CD14-positive monocyte (primary cell): Measurements from ENCODE around the gene ZMAT3. TPM values are rescaled to one million over a fixed set of nuclear protein-coding genes. Genes with fewer than 3 reads are reported as not detected.

Experiments used
- DNase-seq, 3 donors: peaks; one replicate each; pipeline ENCODE4 v3.0.0-alpha.2; 2011 to 2022
- H2AFZ ChIP-seq: 2 replicates; pipeline ENCODE4 v1.6.0; 2012; ENCODE audit warnings: mild to moderate bottlenecking, low read depth, low read length, inconsistent platforms; ENCODE audit not compliant: insufficient read depth, poor library complexity, severe bottlenecking
- H3K27ac ChIP-seq, 2 donors: 1 replicate in 1 of 2; 2 replicates in 1 of 2; pipeline ENCODE4 v1.5.1; 2012 to 2013; ENCODE audit warnings: low read length in 2 of 2, control low read depth in 1 of 2, inconsistent platforms in 1 of 2, low read depth in 1 of 2, mild to moderate bottlenecking in 1 of 2
- H3K27me3 ChIP-seq, 2 donors: one replicate each; pipeline versions ENCODE4 v1.6.0 to v1.6.1; 2011 to 2013; ENCODE audit warnings: low read length in 2 of 2; ENCODE audit not compliant: control insufficient read depth in 2 of 2, insufficient read depth in 2 of 2
- H3K36me3 ChIP-seq, 2 donors: replicated peaks in 1 of 2; 1 replicate in 1 of 2; 2 replicates in 1 of 2; pipeline versions ENCODE4 v1.5.1 to v1.6.1; 2012 to 2013; ENCODE audit warnings: low read length in 2 of 2, control low read depth in 1 of 2, inconsistent platforms in 1 of 2, mild to moderate bottlenecking in 1 of 2; ENCODE audit not compliant: insufficient read depth in 2 of 2, control insufficient read depth in 1 of 2
- H3K4me1 ChIP-seq, 2 donors: 1 replicate in 1 of 2; 2 replicates in 1 of 2; pipeline versions ENCODE4 v1.5.1 to v1.6.1; 2012 to 2013; ENCODE audit warnings: low read length in 2 of 2, control low read depth in 1 of 2, inconsistent platforms in 1 of 2, mild to moderate bottlenecking in 1 of 2, moderate library complexity in 1 of 2; ENCODE audit not compliant: insufficient read depth in 2 of 2, control insufficient read depth in 1 of 2
- H3K4me2 ChIP-seq: replicated peaks from 2 replicates; pipeline ENCODE3; 2012; ENCODE audit warnings: low read length, moderate library complexity, mild to moderate bottlenecking; ENCODE audit not compliant: poor library complexity, severe bottlenecking; ENCODE audit errors: extremely low read depth
- H3K4me3 ChIP-seq, 3 experiments: fragments of 200-600 bp in 1 of 3; sonication (generic) in 1 of 3; replicated peaks in 1 of 3; 1 replicate in 2 of 3; 2 replicates in 1 of 3; pipeline ENCODE4 v1.5.1; 2011 to 2013; ENCODE audit warnings: low read length in 3 of 3, mild to moderate bottlenecking in 3 of 3, control low read depth in 2 of 3, low read depth in 2 of 3, inconsistent platforms in 1 of 3, moderate library complexity in 1 of 3
- H3K79me2 ChIP-seq: 2 replicates; pipeline ENCODE4 v1.6.0; 2012; ENCODE audit warnings: mild to moderate bottlenecking, control low read depth, inconsistent platforms, low read length, moderate library complexity; ENCODE audit not compliant: insufficient read depth
- H3K9ac ChIP-seq: 2 replicates; pipeline ENCODE4 v1.6.0; 2017; ENCODE audit warnings: low read length, mild to moderate bottlenecking; ENCODE audit not compliant: insufficient read depth, poor library complexity, severe bottlenecking
- H3K9me3 ChIP-seq, 2 donors: replicated peaks in 1 of 2; 1 replicate in 1 of 2; 2 replicates in 1 of 2; pipeline versions ENCODE4 v1.5.1 to v1.6.1; 2012 to 2013; ENCODE audit warnings: low read length in 2 of 2, control low read depth in 1 of 2; ENCODE audit not compliant: control insufficient read depth in 1 of 2, insufficient read depth in 1 of 2
- H4K20me1 ChIP-seq: 2 replicates; pipeline ENCODE4 v1.6.0; 2012; ENCODE audit warnings: mild to moderate bottlenecking, low read length, control low read depth, moderate library complexity; ENCODE audit not compliant: insufficient read depth
- H3K27ac Mint-ChIP-seq, 7 donors: one replicate each; pipeline ENCODE4 v1.8.0; 2020; ENCODE audit warnings: mild to moderate bottlenecking in 7 of 7, mixed read lengths in 7 of 7, moderate library complexity in 6 of 7, inconsistent platforms in 2 of 7
- H3K27me3 Mint-ChIP-seq, 3 donors: one replicate each; pipeline ENCODE4 v1.8.0; 2021 to 2022; ENCODE audit warnings: low read depth in 3 of 3, mild to moderate bottlenecking in 3 of 3, mixed read lengths in 3 of 3, moderate library complexity in 3 of 3, inconsistent platforms in 1 of 3
- H3K36me3 Mint-ChIP-seq, 2 donors: one replicate each; pipeline ENCODE4 v1.8.0; 2020; ENCODE audit warnings: mixed read lengths in 2 of 2, inconsistent platforms in 1 of 2, mild to moderate bottlenecking in 1 of 2
- H3K4me1 Mint-ChIP-seq: one replicate; pipeline ENCODE4 v1.8.0; 2020; ENCODE audit warnings: mild to moderate bottlenecking, mixed read lengths
- H3K4me3 Mint-ChIP-seq, 2 donors: one replicate each; pipeline ENCODE4 v1.8.0; 2020; ENCODE audit warnings: mild to moderate bottlenecking in 2 of 2, mixed read lengths in 2 of 2, moderate library complexity in 1 of 2
- H3K9me3 Mint-ChIP-seq, 7 donors: one replicate each; pipeline ENCODE4 v1.8.0; 2020 to 2022; ENCODE audit warnings: mixed read lengths in 7 of 7, mild to moderate bottlenecking in 6 of 7, moderate library complexity in 6 of 7, inconsistent platforms in 2 of 7
- WGBS: methylation state at CpG from one replicate; pipeline ENCODE4 v1.1.5; 2013; ENCODE audit warnings: missing lambda C conversion rate; ENCODE audit not compliant: insufficient coverage; 5-methylcytosine and 5-hydroxymethylcytosine counted together
- intact Hi-C, 2 donors: fragments of 100-400 bp; cut with micrococcal nuclease; formaldehyde crosslinking; loops; one replicate each; pipeline versions ENCODE4 v1.15.0 to v1.15.1; 2023
- polyA plus RNA-seq, 3 donors: library from polyadenylated mRNA; depleted of rRNA in 1 of 3; unstranded in 2 of 3; stranded (reverse) in 1 of 3; fragments of 300-500 nt in 2 of 3; fragments of >200 nt in 1 of 3; fragmentation: Illumina TruSeq in 2 of 3; gene quantifications; 1 replicate in 2 of 3; 2 replicates in 1 of 3; pipeline ENCODE4 v1.2.3, GENCODE V29; 2012 to 2021
- TF ChIP-seq, protein P1 (sequence below): fragments of 200-600 bp; IDR thresholded peaks from one replicate; pipeline ENCODE4 v1.8.0; 2022; ENCODE audit warnings: antibody characterized with exemption, mild to moderate bottlenecking

ZMAT3 gene
- polyA plus RNA-seq, 3 donors, result 3.9 to 9.9 (median 7.9) TPM

DNA sequence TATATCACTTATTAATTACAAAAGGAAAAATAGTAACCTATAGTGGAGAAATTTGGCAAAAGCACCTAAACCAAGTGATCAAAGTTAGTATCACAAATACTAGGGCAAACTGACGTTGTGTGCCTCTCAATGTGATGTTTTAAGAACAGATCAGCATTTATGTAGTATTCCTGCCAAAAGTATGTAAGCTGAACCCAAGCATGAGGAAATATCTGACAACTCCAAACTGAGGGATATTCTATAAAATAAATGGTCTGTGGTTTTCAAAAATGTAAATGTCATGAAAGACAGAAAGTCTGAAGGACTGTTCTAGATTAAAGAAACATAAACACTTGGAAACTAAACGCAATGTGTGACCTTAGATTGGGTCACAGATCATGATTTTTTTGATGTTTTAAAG, 42.3 kb upstream of the ZMAT3 start:
- Histone ChIP-seq H2AFZ (no peak overlapping the region), H3K9me3 (no peaks in the 10 kb centered on the region), H3K79me2 (no peaks in the 10 kb centered on the region), H3K36me3 (no peaks in the 10 kb centered on the region), H3K4me3 (no peak overlapping the region), H3K27me3 (no peaks in the 10 kb centered on the region), H3K4me2 (no peak overlapping the region), H4K20me1 (no peaks in the 10 kb centered on the region), H3K27ac (no peak overlapping the region), H3K9ac (no peak overlapping the region), H3K4me1 (no peaks in the 10 kb centered on the region)
- intact Hi-C loops, result no loop called here
- no peak for DNase-seq
- Mint-ChIP-seq H3K9me3 (peaks cover 1 to 15% (median 3%) of the 10 kb centered on the region in 7 donors), H3K4me3 (no peak overlapping the region), H3K27ac (no peak overlapping the region), H3K36me3 (no peaks in the 10 kb centered on the region), H3K4me1 (no peaks in the 10 kb centered on the region), H3K27me3 (peaks cover 0 to 5% (median 4%) of the 10 kb centered on the region in 3 donors)
- TF ChIP-seq, protein P1, sequence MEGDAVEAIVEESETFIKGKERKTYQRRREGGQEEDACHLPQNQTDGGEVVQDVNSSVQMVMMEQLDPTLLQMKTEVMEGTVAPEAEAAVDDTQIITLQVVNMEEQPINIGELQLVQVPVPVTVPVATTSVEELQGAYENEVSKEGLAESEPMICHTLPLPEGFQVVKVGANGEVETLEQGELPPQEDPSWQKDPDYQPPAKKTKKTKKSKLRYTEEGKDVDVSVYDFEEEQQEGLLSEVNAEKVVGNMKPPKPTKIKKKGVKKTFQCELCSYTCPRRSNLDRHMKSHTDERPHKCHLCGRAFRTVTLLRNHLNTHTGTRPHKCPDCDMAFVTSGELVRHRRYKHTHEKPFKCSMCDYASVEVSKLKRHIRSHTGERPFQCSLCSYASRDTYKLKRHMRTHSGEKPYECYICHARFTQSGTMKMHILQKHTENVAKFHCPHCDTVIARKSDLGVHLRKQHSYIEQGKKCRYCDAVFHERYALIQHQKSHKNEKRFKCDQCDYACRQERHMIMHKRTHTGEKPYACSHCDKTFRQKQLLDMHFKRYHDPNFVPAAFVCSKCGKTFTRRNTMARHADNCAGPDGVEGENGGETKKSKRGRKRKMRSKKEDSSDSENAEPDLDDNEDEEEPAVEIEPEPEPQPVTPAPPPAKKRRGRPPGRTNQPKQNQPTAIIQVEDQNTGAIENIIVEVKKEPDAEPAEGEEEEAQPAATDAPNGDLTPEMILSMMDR, result no peak
- WGBS, result no CpG with 5 or more reads among the region's 2 CpGs

DNA sequence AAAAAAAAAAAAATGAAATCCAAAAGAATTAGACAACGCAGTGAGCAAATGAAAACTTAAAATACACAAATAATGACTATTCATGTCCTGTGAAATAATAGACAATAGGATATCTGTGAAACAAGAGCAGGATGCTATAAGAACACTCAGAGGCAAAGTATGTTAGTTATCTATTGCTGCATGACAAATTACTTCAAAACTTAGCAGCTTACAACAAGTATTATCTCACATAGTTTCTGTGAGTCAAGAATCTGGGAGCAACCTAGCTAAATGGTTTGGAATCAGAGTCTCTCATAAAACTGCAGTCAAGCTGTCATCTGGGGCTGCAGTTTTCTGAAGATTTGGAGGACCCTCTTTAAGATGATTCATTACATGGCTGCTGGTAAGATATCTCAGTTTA, 36.5 kb upstream of the ZMAT3 start:
- Histone ChIP-seq H2AFZ (no peak overlapping the region), H3K4me1 (no peaks in the 10 kb centered on the region), H3K27ac (no peak overlapping the region), H3K79me2 (no peaks in the 10 kb centered on the region), H4K20me1 (no peaks in the 10 kb centered on the region), H3K9ac (no peak overlapping the region), H3K36me3 (no peaks in the 10 kb centered on the region), H3K4me3 (no peak overlapping the region), H3K9me3 (no peaks in the 10 kb centered on the region), H3K4me2 (no peak overlapping the region), H3K27me3 (no peaks in the 10 kb centered on the region)
- Mint-ChIP-seq H3K4me3 (no peak overlapping the region), H3K36me3 (no peaks in the 10 kb centered on the region), H3K27me3 (peaks cover 1 to 3% (median 2%) of the 10 kb centered on the region in 3 donors), H3K27ac (no peak overlapping the region), H3K4me1 (no peaks in the 10 kb centered on the region), H3K9me3 (peaks cover 1 to 12% (median 4%) of the 10 kb centered on the region in 7 donors)
- WGBS, result no CpG with 5 or more reads among the region's 1 CpG
- intact Hi-C loops, result no loop called here
- DNase-seq, result no peak
- TF ChIP-seq, protein P1, result no peak
